Chondrocyte (in vitro differentiated cells): ENCODE results near the gene SND1. TPM values are rescaled to one million over a fixed set of nuclear protein-coding genes. Genes with fewer than 3 reads are reported as not detected.

Source experiments
- DNase-seq: peaks from one replicate; pipeline ENCODE4 v3.0.0; 2021; ENCODE audit warnings: mixed read lengths, low spot score
- H3K27ac Mint-ChIP-seq: one replicate; pipeline ENCODE4 v1.8.0; 2021; ENCODE audit warnings: mild to moderate bottlenecking, moderate library complexity, mixed read lengths; ENCODE audit not compliant: unreplicated experiment
- H3K27me3 Mint-ChIP-seq: 2 replicates; pipeline ENCODE4 v1.8.0; 2021; ENCODE audit warnings: low read depth, mixed read lengths
- H3K36me3 Mint-ChIP-seq: 2 replicates; pipeline ENCODE4 v1.8.0; 2021; ENCODE audit warnings: low read depth, mixed read lengths
- H3K4me1 Mint-ChIP-seq: 2 replicates; pipeline ENCODE4 v1.8.0; 2021; ENCODE audit warnings: low read depth, mild to moderate bottlenecking, mixed read lengths
- H3K4me3 Mint-ChIP-seq: one replicate; pipeline ENCODE4 v1.8.0; 2021; ENCODE audit warnings: mild to moderate bottlenecking, moderate library complexity, mixed read lengths; ENCODE audit not compliant: unreplicated experiment
- H3K9me3 Mint-ChIP-seq: 2 replicates; pipeline ENCODE4 v1.8.0; 2021; ENCODE audit warnings: low read depth, mixed read lengths
- total RNA-seq: library from RNA; stranded (reverse); gene quantifications from 3 replicates; pipeline ENCODE4 v1.2.1, GENCODE V29; 2021
- TF ChIP-seq, protein P1 (sequence below): fragments of 200-600 bp; sonication (generic); IDR thresholded peaks from 2 replicates; pipeline ENCODE4 v1.5.0; 2021; ENCODE audit warnings: antibody characterized with exemption, mild to moderate bottlenecking, moderate library complexity

The SND1 gene
- total RNA-seq, 1 donor from 2014 or later = 229 TPM

DNA sequence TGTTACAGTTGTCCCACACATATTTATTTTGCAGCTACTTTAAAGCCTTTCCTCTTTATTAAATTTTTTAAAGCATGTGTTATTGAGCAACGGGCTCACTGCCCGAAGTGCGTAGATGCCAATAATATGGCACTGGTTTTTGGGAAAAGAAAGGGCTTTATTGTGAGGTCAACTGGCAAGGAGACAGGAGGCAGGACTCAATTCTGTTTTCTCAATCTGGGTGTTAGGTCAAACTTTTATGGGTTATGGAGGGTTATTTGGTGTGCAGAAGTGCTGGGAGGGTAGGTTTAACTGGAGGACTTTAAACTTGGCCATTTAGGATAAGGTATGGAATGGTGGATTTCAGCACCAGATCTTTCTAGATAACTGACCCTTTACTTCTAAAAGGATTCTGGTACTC is 195.6 kb downstream of the SND1 start:
- Mint-ChIP-seq H3K36me3 (peaks cover 15% of the 10 kb centered on the region), H3K27ac (no peak overlapping the region), H3K27me3 (no peaks in the 10 kb centered on the region), H3K4me3 (no peak overlapping the region), H3K4me1 (peaks cover 39% of the 10 kb centered on the region), H3K9me3 (no peaks in the 10 kb centered on the region)
- TF ChIP-seq, protein P1, sequence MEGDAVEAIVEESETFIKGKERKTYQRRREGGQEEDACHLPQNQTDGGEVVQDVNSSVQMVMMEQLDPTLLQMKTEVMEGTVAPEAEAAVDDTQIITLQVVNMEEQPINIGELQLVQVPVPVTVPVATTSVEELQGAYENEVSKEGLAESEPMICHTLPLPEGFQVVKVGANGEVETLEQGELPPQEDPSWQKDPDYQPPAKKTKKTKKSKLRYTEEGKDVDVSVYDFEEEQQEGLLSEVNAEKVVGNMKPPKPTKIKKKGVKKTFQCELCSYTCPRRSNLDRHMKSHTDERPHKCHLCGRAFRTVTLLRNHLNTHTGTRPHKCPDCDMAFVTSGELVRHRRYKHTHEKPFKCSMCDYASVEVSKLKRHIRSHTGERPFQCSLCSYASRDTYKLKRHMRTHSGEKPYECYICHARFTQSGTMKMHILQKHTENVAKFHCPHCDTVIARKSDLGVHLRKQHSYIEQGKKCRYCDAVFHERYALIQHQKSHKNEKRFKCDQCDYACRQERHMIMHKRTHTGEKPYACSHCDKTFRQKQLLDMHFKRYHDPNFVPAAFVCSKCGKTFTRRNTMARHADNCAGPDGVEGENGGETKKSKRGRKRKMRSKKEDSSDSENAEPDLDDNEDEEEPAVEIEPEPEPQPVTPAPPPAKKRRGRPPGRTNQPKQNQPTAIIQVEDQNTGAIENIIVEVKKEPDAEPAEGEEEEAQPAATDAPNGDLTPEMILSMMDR = no peak
- DNase-seq = no peak

DNA sequence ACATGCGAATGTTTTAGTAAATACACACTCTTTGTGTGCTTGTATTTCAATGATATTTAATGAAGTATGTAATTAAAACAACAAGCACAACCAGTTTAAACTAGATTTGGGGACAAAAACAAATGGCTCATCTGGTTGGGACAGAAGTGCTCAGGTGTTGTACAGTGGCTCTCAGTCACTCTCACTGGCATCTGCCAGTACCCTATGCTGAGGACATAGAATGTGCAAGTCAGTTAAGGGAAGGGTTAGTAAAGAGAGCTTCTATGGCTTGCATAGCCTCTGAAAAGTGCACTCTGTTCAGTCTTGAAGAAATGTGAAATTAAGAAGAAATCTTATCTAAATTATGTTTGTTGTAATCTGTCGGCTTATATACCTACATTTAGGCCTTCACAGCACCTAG is 196.2 kb downstream of the SND1 start:
- no peak overlapping the region for H3K27ac Mint-ChIP-seq
- H3K27me3 Mint-ChIP-seq = no peaks in the 10 kb centered on the region
- peaks cover 41% of the 10 kb centered on the region for H3K4me1 Mint-ChIP-seq
- no peaks in the 10 kb centered on the region for H3K9me3 Mint-ChIP-seq
- H3K36me3 Mint-ChIP-seq = peaks cover 15% of the 10 kb centered on the region
- no peak for DNase-seq
- TF ChIP-seq, protein P1 = no peak
- H3K4me3 Mint-ChIP-seq = no peak overlapping the region

DNA sequence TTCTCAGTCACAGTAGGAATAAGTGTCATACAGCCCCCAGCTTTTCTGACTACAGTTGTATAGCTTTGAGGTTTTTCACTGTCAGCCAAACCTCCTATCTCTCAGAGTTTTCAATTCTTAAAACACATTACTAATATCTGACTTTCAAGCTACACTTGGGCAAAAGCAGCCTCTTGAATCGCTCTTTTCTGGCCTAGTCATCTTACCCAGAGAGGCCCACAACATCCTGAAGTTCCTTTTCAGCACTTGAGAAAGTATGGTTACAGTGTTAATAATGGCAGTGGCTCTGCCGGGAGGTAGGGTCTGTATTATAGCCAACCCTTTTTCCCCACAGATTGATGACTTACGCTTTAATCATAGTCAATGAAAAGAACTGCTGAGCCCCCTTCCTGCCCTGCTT is 198.2 kb downstream of the SND1 start:
- Mint-ChIP-seq H3K27me3 (no peaks in the 10 kb centered on the region), H3K4me1 (peaks cover 30% of the 10 kb centered on the region), H3K27ac (no peak overlapping the region), H3K9me3 (no peaks in the 10 kb centered on the region), H3K36me3 (peaks cover 8% of the 10 kb centered on the region), H3K4me3 (no peak overlapping the region)
- DNase-seq = no peak
- TF ChIP-seq, protein P1 = no peak

DNA sequence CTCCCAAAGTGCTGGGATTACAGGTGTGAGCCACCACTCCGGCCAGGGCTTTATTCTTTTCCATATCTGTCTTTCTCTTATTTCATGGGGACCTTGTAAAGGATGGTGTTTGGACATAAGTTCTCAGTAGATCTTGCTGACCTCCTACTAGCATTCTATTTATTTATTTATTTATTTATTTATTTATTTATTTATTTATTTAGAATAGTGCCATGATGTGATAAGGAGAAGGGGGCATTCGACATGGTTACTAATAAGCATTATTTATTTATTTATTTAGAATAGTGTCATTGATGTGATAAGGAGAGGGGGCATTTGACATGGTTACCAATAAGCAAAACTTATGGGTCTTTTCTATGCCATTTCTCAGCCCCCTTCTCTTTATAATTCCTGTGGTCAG is 202.4 kb downstream of the SND1 start:
- peaks cover 16% of the 10 kb centered on the region for H3K4me1 Mint-ChIP-seq
- peaks cover 4% of the 10 kb centered on the region for H3K36me3 Mint-ChIP-seq
- no peak for DNase-seq
- TF ChIP-seq, protein P1 = no peak
- H3K9me3 Mint-ChIP-seq = no peaks in the 10 kb centered on the region
- no peaks in the 10 kb centered on the region for H3K27me3 Mint-ChIP-seq
- no peak overlapping the region for H3K27ac Mint-ChIP-seq
- no peak overlapping the region for H3K4me3 Mint-ChIP-seq

DNA sequence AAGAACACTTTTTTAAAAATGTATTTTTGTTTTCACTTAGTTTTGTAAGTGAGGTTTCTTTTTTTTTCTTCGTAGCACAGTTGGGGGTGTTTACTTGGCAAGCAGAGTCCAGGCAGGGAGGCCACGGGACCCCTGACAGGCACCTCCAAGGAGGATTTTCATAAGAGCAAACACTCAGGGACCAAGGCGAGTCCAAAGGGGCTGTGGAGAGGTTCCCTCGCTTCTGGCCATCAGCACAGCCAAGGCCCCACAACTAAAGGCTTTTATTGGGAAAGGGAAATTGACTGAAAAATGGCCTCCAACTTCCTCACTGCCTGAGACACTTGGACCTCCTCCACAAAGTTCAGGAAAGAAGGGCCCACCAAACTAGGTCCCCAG is 205.5 kb downstream of the SND1 start:
- H3K36me3 Mint-ChIP-seq = no peaks in the 10 kb centered on the region
- no peak overlapping the region for H3K4me3 Mint-ChIP-seq
- TF ChIP-seq, protein P1 = no peak
- no peaks in the 10 kb centered on the region for H3K9me3 Mint-ChIP-seq
- no peaks in the 10 kb centered on the region for H3K27me3 Mint-ChIP-seq
- no peak overlapping the region for H3K27ac Mint-ChIP-seq
- DNase-seq = no peak
- H3K4me1 Mint-ChIP-seq = peaks cover 8% of the 10 kb centered on the region
